ENCODE measurements around the gene HACD1.
"Not testable (repeated sequence)": the region's sequence is repeated elsewhere in the genome, so short reads cannot be mapped to it uniquely, and the experiment has no call there.

GRCh38 chr10:17632590-17632989 lies 15.4 kb upstream of the HACD1 start:
- TF ChIP-seq CTCF, POLR2A (IDR thresholded peaks at IDR 0.05): not testable (repeated sequence)

Data from heart left ventricle (tissue), 13 donors.